ENCODE data around the gene FBXO2.
"Not testable (repeated sequence)": the region's sequence is repeated elsewhere in the genome, so short reads cannot be mapped to it uniquely, and the experiment has no call there.

Gene FBXO2

GRCh38 chr1:11622398-11622797 is 31.8 kb downstream of the FBXO2 start:
- DNase-seq, result peak; percentile 27 to 32

- DNase-seq, result no peak
Measured at GRCh38 chr1:11620924-11621323, 33.3 kb downstream of the FBXO2 start.

GRCh38 chr1:11620405-11620804 is 33.8 kb downstream of the FBXO2 start:
- DNase-seq, result no peak

- no peak for DNase-seq
Measured at GRCh38 chr1:11617741-11618140, 36.5 kb downstream of the FBXO2 start.

- no peak for DNase-seq
Measured at GRCh38 chr1:11617314-11617713, 36.9 kb downstream of the FBXO2 start.

GRCh38 chr1:11616766-11617165 is 37.5 kb downstream of the FBXO2 start:
- no peak for DNase-seq

GRCh38 chr1:11615090-11615489 is 39.1 kb downstream of the FBXO2 start:
- no peak for DNase-seq

GRCh38 chr1:11613347-11613746 is 40.9 kb downstream of the FBXO2 start:
- DNase-seq, result no peak

- DNase-seq, result no peak
Measured at GRCh38 chr1:11611638-11612327, 42.4 kb downstream of the FBXO2 start.

GRCh38 chr1:11610629-11611180 is 43.5 kb downstream of the FBXO2 start:
- DNase-seq, result no peak

- not testable (repeated sequence) for DNase-seq
Measured at GRCh38 chr1:11609378-11609777, 44.9 kb downstream of the FBXO2 start.

- not testable (repeated sequence) for DNase-seq
Measured at GRCh38 chr1:11608596-11609130, 45.6 kb downstream of the FBXO2 start.

- DNase-seq, result no peak
Measured at GRCh38 chr1:11606775-11607174, 47.5 kb downstream of the FBXO2 start.

- DNase-seq, result no peak
Measured at GRCh38 chr1:11602981-11603380, 51.2 kb downstream of the FBXO2 start.

- no peak for DNase-seq
Measured at GRCh38 chr1:11602424-11602823, 51.8 kb downstream of the FBXO2 start.

- DNase-seq, result no peak
Measured at GRCh38 chr1:11600836-11601235, 53.4 kb downstream of the FBXO2 start.

GRCh38 chr1:11599891-11600576 is 54.2 kb downstream of the FBXO2 start:
- DNase-seq, result no peak

- no peak for DNase-seq
Measured at GRCh38 chr1:11598461-11598860, 55.8 kb downstream of the FBXO2 start.
